Measurements from ENCODE around the gene ALG12. TPM values are rescaled to one million over a fixed set of nuclear protein-coding genes. Genes with fewer than 3 reads are reported as not detected.

Gene ALG12
- total and polyA plus RNA-seq, 2 of the 4 experiments (the other 2 are of a cell fraction): 7.2 to 10.9 TPM

DNA sequence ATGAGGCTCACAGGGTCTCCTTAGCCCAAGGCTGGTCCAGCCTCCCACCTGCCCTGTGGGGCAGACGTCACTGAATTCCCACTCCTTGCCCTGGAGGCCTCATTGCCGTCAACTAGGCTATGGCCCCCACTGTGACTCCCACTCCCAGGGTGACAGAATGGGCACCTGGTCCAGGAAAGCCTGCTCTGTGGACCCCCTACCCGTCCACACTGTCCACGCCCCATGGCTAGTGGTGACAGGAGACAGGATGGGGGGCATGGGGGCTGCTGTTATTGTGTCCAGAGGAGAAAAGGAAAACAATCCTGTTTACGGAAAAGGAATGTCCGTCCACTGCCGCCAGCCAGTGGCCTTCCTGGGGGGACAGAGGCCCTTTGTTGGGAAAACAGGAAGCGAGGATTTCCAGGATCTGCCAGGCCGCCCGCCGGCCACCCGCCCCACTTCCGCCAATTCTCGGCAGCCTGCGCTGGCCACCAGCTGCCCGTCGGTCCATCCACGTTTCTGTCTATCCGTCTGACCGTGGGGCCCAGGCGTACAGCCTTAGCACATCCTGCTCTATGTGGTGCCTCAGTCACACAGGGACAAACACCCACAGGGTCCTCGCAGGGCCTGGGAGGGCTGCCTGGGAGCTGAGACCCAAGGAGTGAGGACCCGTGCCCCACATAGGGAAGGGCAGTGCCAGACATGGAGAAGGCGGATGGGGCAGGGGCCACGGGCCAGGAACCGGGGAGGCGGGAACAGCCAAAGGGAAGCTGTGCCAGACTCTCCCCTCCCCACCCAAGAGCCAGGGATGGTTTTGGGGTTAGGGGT, 19.7 kb upstream of the ALG12 start:
- no peak for ATAC-seq (ENCODE audit: low read depth)
- Histone ChIP-seq H3K27ac (ENCODE audit: insufficient read depth, low read length) (no peak overlapping the region), H3K56ac (ENCODE audit: extremely low read depth, insufficient read depth, low read length) (no peak overlapping the region), H3K9ac (ENCODE audit: low read depth, low read length) (no peak overlapping the region), H4K91ac (ENCODE audit: insufficient read depth, low read depth, low read length) (no peak overlapping the region), H2AFZ (replicated peaks; ENCODE audit: low read length, poor library complexity) (no peak overlapping the region), H3K18ac (ENCODE audit: low read depth, low read length) (no peak overlapping the region), H3K4me1 (ENCODE audit: control insufficient read depth, insufficient read depth, low read length) (peaks cover 14% of the 10 kb centered on the region), H4K8ac (ENCODE audit: low read depth in 2 of 2, low read length in 2 of 2) (no peak overlapping the region), H2BK120ac (ENCODE audit: low read depth, low read length) (no peak overlapping the region), H2BK20ac (ENCODE audit: low read depth, low read length) (no peak overlapping the region), H2BK15ac (ENCODE audit: low read depth, low read length) (no peak overlapping the region), H3K36me3 (ENCODE audit: control insufficient read depth, insufficient read depth, low read length) (no peaks in the 10 kb centered on the region), H3K9me1 (ENCODE audit: insufficient read depth, low read length) (no peaks in the 10 kb centered on the region), H3K9me3 (ENCODE audit: control insufficient read depth, insufficient read depth, low read length) (no peaks in the 10 kb centered on the region), H3K23ac (ENCODE audit: low read depth, low read length) (no peak overlapping the region), H2BK5ac (ENCODE audit: low read depth, low read length, poor library complexity, severe bottlenecking) (no peak overlapping the region), H4K20me1 (ENCODE audit: insufficient read depth, low read length) (no peaks in the 10 kb centered on the region), H3K79me1 (ENCODE audit: low read depth in 1 of 2, low read length in 2 of 2) (peaks cover 0 to 3% of the 10 kb centered on the region in 2 experiments; a peak in 1 of 4 replicates), H3K4me2 (ENCODE audit: low read depth, low read length) (no peak overlapping the region), H2AK9ac (replicated peaks; ENCODE audit: low read depth, low read length, poor library complexity) (no peak overlapping the region), H3K4ac (ENCODE audit: low read depth, low read length) (no peak overlapping the region; the same call in 1 of the 2 replicates), H3K4me3 (ENCODE audit: insufficient read depth, low read depth, low read length) (no peak overlapping the region), H3K27me3 (ENCODE audit: control insufficient read depth, insufficient read depth, low read length) (no peaks in the 10 kb centered on the region), H4K5ac (ENCODE audit: low read depth, low read length) (no peak overlapping the region), H3K14ac (replicated peaks; ENCODE audit: low read depth, low read length) (no peak overlapping the region), H2AK5ac (ENCODE audit: low read depth, low read length) (0 out of 2 replicates have a peak overlapping the region, but pooled peaks have one; percentile 59)
- no peak for DNase-seq
- no TSS peak for BruUV-seq (replicated peaks)
- WGBS, 2 experiments (ENCODE audit: extremely low coverage in 2 of 2, insufficient read length in 1 of 2): 70% methylated on average over 14 of the region's 27 CpGs; no CpG with 5 or more reads in 1 of the 2 experiments
- intact Hi-C loops (cut with micrococcal nuclease) (no loop called here), dilution Hi-C loops (cut with HindIII; ENCODE audit: low sequenced_read_pairs, unreplicated experiment) (no loop called here), in situ Hi-C loops (cut with MboI; ENCODE audit: low sequenced_read_pairs) (no loop called here)
- TF ChIP-seq RAD21 (IDR thresholded peaks at IDR 0.05; ENCODE audit: low read length): no peak
- no peak for TF ChIP-seq CHD1 (IDR thresholded peaks at IDR 0.05; ENCODE audit: low read depth, low read length)
- TF ChIP-seq FOS (IDR thresholded peaks at IDR 0.05; ENCODE audit: low read depth, low read length): no peak
- TF ChIP-seq, protein P1, sequence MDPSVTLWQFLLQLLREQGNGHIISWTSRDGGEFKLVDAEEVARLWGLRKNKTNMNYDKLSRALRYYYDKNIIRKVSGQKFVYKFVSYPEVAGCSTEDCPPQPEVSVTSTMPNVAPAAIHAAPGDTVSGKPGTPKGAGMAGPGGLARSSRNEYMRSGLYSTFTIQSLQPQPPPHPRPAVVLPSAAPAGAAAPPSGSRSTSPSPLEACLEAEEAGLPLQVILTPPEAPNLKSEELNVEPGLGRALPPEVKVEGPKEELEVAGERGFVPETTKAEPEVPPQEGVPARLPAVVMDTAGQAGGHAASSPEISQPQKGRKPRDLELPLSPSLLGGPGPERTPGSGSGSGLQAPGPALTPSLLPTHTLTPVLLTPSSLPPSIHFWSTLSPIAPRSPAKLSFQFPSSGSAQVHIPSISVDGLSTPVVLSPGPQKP (IDR thresholded peaks at IDR 0.05; ENCODE audit: borderline replicate concordance, low read depth, low read length): no peak
- TF ChIP-seq MXI1 (IDR thresholded peaks at IDR 0.05; ENCODE audit: borderline replicate concordance, low read depth, low read length): no peak
- TF ChIP-seq, protein P2, sequence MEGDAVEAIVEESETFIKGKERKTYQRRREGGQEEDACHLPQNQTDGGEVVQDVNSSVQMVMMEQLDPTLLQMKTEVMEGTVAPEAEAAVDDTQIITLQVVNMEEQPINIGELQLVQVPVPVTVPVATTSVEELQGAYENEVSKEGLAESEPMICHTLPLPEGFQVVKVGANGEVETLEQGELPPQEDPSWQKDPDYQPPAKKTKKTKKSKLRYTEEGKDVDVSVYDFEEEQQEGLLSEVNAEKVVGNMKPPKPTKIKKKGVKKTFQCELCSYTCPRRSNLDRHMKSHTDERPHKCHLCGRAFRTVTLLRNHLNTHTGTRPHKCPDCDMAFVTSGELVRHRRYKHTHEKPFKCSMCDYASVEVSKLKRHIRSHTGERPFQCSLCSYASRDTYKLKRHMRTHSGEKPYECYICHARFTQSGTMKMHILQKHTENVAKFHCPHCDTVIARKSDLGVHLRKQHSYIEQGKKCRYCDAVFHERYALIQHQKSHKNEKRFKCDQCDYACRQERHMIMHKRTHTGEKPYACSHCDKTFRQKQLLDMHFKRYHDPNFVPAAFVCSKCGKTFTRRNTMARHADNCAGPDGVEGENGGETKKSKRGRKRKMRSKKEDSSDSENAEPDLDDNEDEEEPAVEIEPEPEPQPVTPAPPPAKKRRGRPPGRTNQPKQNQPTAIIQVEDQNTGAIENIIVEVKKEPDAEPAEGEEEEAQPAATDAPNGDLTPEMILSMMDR (conservative IDR thresholded peaks at IDR 0.05; ENCODE audit: low read depth, low read length): no peak
- no peak for TF ChIP-seq NFE2L2 (IDR thresholded peaks at IDR 0.05; ENCODE audit: low read depth, low read length)
- TF ChIP-seq MAZ (IDR thresholded peaks at IDR 0.05; ENCODE audit: borderline replicate concordance, low read depth, low read length): no peak
- TF ChIP-seq RCOR1 (IDR thresholded peaks at IDR 0.05; ENCODE audit: insufficient replicate concordance, low read length): no peak
- no peak for TF ChIP-seq POLR2A (IDR thresholded peaks at IDR 0.05; ENCODE audit: low read depth, low read length)
- ChIA-PET POLR2A (ENCODE audit: unreplicated experiment) (no interaction called here), CTCF (no interaction called here)

Data from IMR-90 (cell line).